Measurements from ENCODE around the gene KLHL6. TPM values are rescaled to one million over a fixed set of nuclear protein-coding genes. Genes with fewer than 3 reads are reported as not detected.

KLHL6 gene
- total and polyA plus RNA-seq, 2 of the 13 experiments (the other 11 are each of a cell fraction or from before 2014, with no cell fraction given) = not detected

DNA sequence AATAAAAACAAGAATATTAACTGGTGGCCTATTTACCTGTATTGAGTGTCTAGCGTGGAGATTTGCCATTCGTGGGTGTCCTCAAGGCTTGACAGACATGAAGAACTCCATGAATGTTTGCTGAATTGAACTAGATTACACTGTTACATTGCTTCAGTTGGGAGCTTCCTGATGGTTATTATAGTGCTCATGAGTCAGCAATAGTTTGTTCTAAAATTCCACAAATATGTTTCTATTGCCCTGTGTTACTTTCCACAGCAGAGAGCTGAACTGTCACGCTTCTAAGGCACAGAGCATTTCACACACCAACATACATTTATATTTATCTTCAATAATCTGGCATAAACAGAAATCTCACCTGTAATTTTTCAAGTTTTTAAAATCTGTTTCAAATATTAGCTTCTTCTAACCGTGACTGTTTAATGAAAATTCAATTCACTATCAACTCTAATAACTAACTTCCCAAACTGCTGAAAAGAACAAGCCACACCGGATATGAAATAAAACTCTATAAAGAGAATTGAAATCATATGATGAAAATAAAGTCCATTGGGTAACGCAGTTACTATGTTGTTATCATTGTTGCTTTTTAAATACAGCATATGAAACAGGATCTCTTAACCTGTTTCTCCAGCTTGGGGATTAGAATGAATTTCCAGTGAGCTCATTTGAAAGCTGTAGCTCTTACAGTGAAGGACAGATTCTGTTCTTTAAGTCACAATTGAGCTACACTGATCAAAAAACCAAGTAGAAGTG is 65.9 kb downstream of the KLHL6 start:
- 47% methylated on average over 6 of the region's 6 CpGs for WGBS (ENCODE audit: low lambda C conversion rate)
- FAIRE-seq = no peak

DNA sequence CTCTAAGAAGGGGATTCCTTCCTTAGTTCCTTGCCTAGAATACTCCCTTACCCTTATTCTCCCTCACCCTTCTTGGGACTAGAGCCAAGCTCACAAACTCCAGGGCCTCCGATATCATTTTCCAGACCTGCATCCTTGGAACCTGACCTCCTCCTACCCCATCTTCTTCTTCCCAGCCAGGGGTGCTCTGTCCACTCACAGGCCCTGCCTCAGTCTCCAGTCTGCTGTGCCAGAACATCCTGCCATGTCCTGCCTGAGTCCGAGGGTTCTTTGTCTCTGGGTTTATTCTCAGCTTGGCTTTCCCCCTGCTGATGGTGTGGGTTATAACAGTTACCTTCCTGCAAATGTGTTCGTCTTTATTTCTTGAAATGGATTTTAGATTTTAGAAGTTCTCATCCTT is 67.2 kb downstream of the KLHL6 start:
- Histone ChIP-seq H3K36me3 (replicated peaks in 1 of 2; ENCODE audit: control insufficient read depth in 1 of 2, insufficient read depth in 2 of 2, low read length in 2 of 2) (no peaks in the 10 kb centered on the region), H3K27me3 (ENCODE audit: control insufficient read depth in 1 of 2, insufficient read depth in 2 of 2, low read length in 2 of 2) (peaks cover 0 to 9% of the 10 kb centered on the region in 2 experiments; a peak in 1 of 5 replicates), H4K20me1 (ENCODE audit: insufficient read depth, low read length) (no peaks in the 10 kb centered on the region), H3K79me2 (ENCODE audit: insufficient read depth, low read length) (no peaks in the 10 kb centered on the region), H3K27ac (ENCODE audit: extremely low read length, insufficient read depth, low read length) (no peak overlapping the region), H3K9me3 (ENCODE audit: low read length) (no peaks in the 10 kb centered on the region), H3K4me3 (replicated peaks in 1 of 3; ENCODE audit: insufficient read depth in 1 of 3, low read depth in 2 of 3, low read length in 3 of 3) (no peak overlapping the region), H3K4me2 (ENCODE audit: low read depth, low read length) (no peak overlapping the region), H3K4me1 (ENCODE audit: insufficient read depth, low read length) (peaks cover 10% of the 10 kb centered on the region; the same call in 1 of the 2 replicates), H3K9ac (ENCODE audit: insufficient read depth, low read depth, low read length) (no peak overlapping the region), H2AFZ (ENCODE audit: low read length) (no peak overlapping the region)
- ChIA-PET POLR2A (no interaction called here), CTCF (ENCODE audit: low intra/inter-chr PET ratio, low total read pairs) (no interaction called here)
- 49% methylated on average over 3 of the region's 3 CpGs for WGBS (ENCODE audit: low lambda C conversion rate)
- BruUV-seq (replicated peaks) = no TSS peak
- ATAC-seq = no peak
- no peak for DNase-seq (ENCODE audit: low spot score)
- intact Hi-C loops (cut with micrococcal nuclease; ENCODE audit: unreplicated experiment) = no loop called here
- FAIRE-seq = no peak
- in situ Hi-C loops (cut with HindIII; ENCODE audit: extremely low pct_ligation_motif_present, low pct_unique_long_range_greater_than_20kb) = loop anchor here (10.0 kb wide), 1 partner anchor 276 kb away; no protein-coding TSS in a partner anchor
- TF ChIP-seq KLF9 (CRISPR knock-in tag; IDR thresholded peaks at IDR 0.05; ENCODE audit: low read depth) = no peak
- TF ChIP-seq, protein P1, sequence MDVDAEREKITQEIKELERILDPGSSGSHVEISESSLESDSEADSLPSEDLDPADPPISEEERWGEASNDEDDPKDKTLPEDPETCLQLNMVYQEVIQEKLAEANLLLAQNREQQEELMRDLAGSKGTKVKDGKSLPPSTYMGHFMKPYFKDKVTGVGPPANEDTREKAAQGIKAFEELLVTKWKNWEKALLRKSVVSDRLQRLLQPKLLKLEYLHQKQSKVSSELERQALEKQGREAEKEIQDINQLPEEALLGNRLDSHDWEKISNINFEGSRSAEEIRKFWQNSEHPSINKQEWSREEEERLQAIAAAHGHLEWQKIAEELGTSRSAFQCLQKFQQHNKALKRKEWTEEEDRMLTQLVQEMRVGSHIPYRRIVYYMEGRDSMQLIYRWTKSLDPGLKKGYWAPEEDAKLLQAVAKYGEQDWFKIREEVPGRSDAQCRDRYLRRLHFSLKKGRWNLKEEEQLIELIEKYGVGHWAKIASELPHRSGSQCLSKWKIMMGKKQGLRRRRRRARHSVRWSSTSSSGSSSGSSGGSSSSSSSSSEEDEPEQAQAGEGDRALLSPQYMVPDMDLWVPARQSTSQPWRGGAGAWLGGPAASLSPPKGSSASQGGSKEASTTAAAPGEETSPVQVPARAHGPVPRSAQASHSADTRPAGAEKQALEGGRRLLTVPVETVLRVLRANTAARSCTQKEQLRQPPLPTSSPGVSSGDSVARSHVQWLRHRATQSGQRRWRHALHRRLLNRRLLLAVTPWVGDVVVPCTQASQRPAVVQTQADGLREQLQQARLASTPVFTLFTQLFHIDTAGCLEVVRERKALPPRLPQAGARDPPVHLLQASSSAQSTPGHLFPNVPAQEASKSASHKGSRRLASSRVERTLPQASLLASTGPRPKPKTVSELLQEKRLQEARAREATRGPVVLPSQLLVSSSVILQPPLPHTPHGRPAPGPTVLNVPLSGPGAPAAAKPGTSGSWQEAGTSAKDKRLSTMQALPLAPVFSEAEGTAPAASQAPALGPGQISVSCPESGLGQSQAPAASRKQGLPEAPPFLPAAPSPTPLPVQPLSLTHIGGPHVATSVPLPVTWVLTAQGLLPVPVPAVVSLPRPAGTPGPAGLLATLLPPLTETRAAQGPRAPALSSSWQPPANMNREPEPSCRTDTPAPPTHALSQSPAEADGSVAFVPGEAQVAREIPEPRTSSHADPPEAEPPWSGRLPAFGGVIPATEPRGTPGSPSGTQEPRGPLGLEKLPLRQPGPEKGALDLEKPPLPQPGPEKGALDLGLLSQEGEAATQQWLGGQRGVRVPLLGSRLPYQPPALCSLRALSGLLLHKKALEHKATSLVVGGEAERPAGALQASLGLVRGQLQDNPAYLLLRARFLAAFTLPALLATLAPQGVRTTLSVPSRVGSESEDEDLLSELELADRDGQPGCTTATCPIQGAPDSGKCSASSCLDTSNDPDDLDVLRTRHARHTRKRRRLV (CRISPR knock-in tag; IDR thresholded peaks at IDR 0.05) = no peak
- no peak for TF ChIP-seq TRIM24 (CRISPR knock-in tag; IDR thresholded peaks at IDR 0.05)
- TF ChIP-seq, protein P2, sequence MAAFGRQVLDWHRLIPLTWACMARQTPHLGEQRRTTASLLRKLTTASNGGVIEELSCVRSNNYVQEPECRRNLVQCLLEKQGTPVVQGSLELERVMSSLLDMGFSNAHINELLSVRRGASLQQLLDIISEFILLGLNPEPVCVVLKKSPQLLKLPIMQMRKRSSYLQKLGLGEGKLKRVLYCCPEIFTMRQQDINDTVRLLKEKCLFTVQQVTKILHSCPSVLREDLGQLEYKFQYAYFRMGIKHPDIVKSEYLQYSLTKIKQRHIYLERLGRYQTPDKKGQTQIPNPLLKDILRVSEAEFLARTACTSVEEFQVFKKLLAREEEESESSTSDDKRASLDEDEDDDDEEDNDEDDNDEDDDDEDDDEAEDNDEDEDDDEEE (CRISPR knock-in tag; IDR thresholded peaks at IDR 0.05) = no peak
- TF ChIP-seq EHMT2 (IDR thresholded peaks at IDR 0.05; ENCODE audit: borderline replicate concordance, low read depth, low read length) = no peak
- no peak for TF ChIP-seq ZNF337 (CRISPR knock-in tag; IDR thresholded peaks at IDR 0.05; ENCODE audit: borderline replicate concordance, low read depth)
- no peak for TF ChIP-seq ZNF766 (CRISPR knock-in tag; IDR thresholded peaks at IDR 0.05; ENCODE audit: borderline replicate concordance)
- no peak for TF ChIP-seq CHD4 (IDR thresholded peaks at IDR 0.05; ENCODE audit: borderline replicate concordance, low read length)
- no peak for TF ChIP-seq HNRNPH1 (optimal IDR thresholded peaks at IDR 0.05; ENCODE audit: low read depth, low read length)

More for the DNA sequence above, 65.9 kb downstream of the KLHL6 start:
- Histone ChIP-seq H3K36me3 (replicated peaks in 1 of 2; ENCODE audit: control insufficient read depth in 1 of 2, insufficient read depth in 2 of 2, low read length in 2 of 2) (no peaks in the 10 kb centered on the region), H3K9me3 (ENCODE audit: low read length) (no peaks in the 10 kb centered on the region), H3K4me2 (ENCODE audit: low read depth, low read length) (no peak overlapping the region), H3K4me3 (replicated peaks in 1 of 3; ENCODE audit: insufficient read depth in 1 of 3, low read depth in 2 of 3, low read length in 3 of 3) (no peak overlapping the region), H3K4me1 (ENCODE audit: insufficient read depth, low read length) (peaks cover 10% of the 10 kb centered on the region; the same call in 1 of the 2 replicates), H2AFZ (ENCODE audit: low read length) (no peak overlapping the region), H4K20me1 (ENCODE audit: insufficient read depth, low read length) (no peaks in the 10 kb centered on the region), H3K27ac (ENCODE audit: extremely low read length, insufficient read depth, low read length) (no peak overlapping the region), H3K27me3 (ENCODE audit: control insufficient read depth in 1 of 2, insufficient read depth in 2 of 2, low read length in 2 of 2) (peaks cover 1 to 9% of the 10 kb centered on the region in 2 experiments; a peak in 1 of 5 replicates), H3K79me2 (ENCODE audit: insufficient read depth, low read length) (no peaks in the 10 kb centered on the region), H3K9ac (ENCODE audit: insufficient read depth, low read depth, low read length) (no peak overlapping the region)
- no peak for DNase-seq (ENCODE audit: low spot score)
- no TSS peak for BruUV-seq (replicated peaks)
- TF ChIP-seq MAFF (IDR thresholded peaks at IDR 0.05; ENCODE audit: low read depth, low read length) = peak; percentile 48; the same call in 1 of the 2 replicates
- TF ChIP-seq MAFK (conservative IDR thresholded peaks at IDR 0.05 in 1 of 2, IDR thresholded peaks at IDR 0.05 in 1 of 2; ENCODE audit: low read length in 2 of 2) = peak in 1 of 2 experiments; percentile 56; a peak in 2 of 4 replicates
- TF ChIP-seq PCBP2 (optimal IDR thresholded peaks at IDR 0.05; ENCODE audit: low read depth, low read length, poor library complexity, severe bottlenecking) = no peak
- intact Hi-C loops (cut with micrococcal nuclease; ENCODE audit: unreplicated experiment) (loop anchor here (10.0 kb wide), 1 partner anchor 135 kb away; no protein-coding TSS in a partner anchor), in situ Hi-C loops (cut with HindIII; ENCODE audit: extremely low pct_ligation_motif_present, low pct_unique_long_range_greater_than_20kb) (loop anchor here (10.0 kb wide), 1 partner anchor 275 kb away; no protein-coding TSS in a partner anchor)
- ChIA-PET CTCF (ENCODE audit: low intra/inter-chr PET ratio, low total read pairs) (no interaction called here), POLR2A (no interaction called here)
- no peak for ATAC-seq

Measured in HepG2 (cell line).